Ascending aorta (tissue), 2 donors: ENCODE measurements around the gene SYTL2. TPM values are rescaled to one million over a fixed set of nuclear protein-coding genes. Genes with fewer than 3 reads are reported as not detected.

Source experiments
- DNase-seq, 2 donors: peaks; one replicate each; pipeline ENCODE4 v3.0.0-alpha.2; 2019; ENCODE audit warnings: low spot score in 2 of 2
- H3K27ac ChIP-seq, 2 donors: fragments of 200-600 bp; sonication (generic); one replicate each; pipeline ENCODE4 v1.5.1; 2016 to 2017; ENCODE audit warnings: mild to moderate bottlenecking in 1 of 2
- H3K27me3 ChIP-seq: fragments of 200-600 bp; sonication (generic); one replicate; pipeline ENCODE4 v1.5.1; 2017
- H3K36me3 ChIP-seq, 2 donors: fragments of 200-600 bp; sonication (generic); one replicate each; pipeline ENCODE4 v1.5.1; 2016
- H3K4me1 ChIP-seq, 2 donors: fragments of 200-600 bp; sonication (generic); one replicate each; pipeline ENCODE4 v1.5.1; 2016 to 2017; ENCODE audit warnings: mild to moderate bottlenecking in 1 of 2
- H3K4me3 ChIP-seq, 2 donors: fragments of 200-600 bp; sonication (generic); one replicate each; pipeline ENCODE4 v1.5.1; 2016 to 2017; ENCODE audit warnings: mild to moderate bottlenecking in 1 of 2
- H3K9me3 ChIP-seq, 2 donors: fragments of 200-600 bp; sonication (generic); one replicate each; pipeline ENCODE4 v1.5.1; 2016
- intact Hi-C: fragments of 100-400 bp; cut with DNase I; formaldehyde crosslinking; loops from one replicate; pipeline ENCODE4 v1.15.1; 2023
- total RNA-seq: library from RNA; depleted of rRNA; stranded (reverse); fragments of >200 nt; gene quantifications from one replicate; pipeline ENCODE4 v1.1.0, GENCODE V29; 2016
- TF ChIP-seq, protein P1 (sequence below), 3 experiments: fragments of 200-600 bp in 2 of 3; fragments of 450-650 bp in 1 of 3; sonication (generic) in 2 of 3; IDR thresholded peaks; one replicate each; pipeline ENCODE4 v1.5.1; 2016 to 2019; ENCODE audit warnings: antibody characterized with exemption in 3 of 3, mild to moderate bottlenecking in 1 of 3, moderate library complexity in 1 of 3

The SYTL2 gene
- total RNA-seq, 1 donor from 2014 or later = 151 TPM

DNA sequence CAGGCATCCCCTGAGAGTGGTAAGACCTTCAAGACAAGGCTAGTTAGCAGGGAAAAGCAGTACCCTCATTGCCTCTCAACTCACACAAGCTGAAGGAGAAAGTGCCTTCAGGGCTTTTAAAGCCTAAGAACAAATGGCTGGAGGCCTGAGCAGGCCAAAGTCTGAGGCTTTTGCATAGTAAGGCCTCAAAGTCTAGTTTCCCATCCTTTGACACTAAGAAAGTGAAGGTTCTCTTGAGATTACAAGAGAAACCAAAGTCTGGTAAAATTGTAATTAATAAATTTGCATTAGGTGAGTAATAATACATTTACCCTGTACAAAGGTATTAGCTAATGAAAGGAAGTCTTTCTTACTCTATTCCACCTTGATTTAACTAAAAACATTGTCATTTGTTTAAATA is 78.0 kb downstream of the SYTL2 start:
- TF ChIP-seq, protein P1, sequence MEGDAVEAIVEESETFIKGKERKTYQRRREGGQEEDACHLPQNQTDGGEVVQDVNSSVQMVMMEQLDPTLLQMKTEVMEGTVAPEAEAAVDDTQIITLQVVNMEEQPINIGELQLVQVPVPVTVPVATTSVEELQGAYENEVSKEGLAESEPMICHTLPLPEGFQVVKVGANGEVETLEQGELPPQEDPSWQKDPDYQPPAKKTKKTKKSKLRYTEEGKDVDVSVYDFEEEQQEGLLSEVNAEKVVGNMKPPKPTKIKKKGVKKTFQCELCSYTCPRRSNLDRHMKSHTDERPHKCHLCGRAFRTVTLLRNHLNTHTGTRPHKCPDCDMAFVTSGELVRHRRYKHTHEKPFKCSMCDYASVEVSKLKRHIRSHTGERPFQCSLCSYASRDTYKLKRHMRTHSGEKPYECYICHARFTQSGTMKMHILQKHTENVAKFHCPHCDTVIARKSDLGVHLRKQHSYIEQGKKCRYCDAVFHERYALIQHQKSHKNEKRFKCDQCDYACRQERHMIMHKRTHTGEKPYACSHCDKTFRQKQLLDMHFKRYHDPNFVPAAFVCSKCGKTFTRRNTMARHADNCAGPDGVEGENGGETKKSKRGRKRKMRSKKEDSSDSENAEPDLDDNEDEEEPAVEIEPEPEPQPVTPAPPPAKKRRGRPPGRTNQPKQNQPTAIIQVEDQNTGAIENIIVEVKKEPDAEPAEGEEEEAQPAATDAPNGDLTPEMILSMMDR (IDR thresholded peaks at IDR 0.05) = no peak
- no peaks in the 10 kb centered on the region for H3K36me3 ChIP-seq
- H3K4me3 ChIP-seq = no peak overlapping the region

GRCh38 chr11:85726381-85726780 is 84.6 kb downstream of the SYTL2 start:
- DNase-seq = no peak
- TF ChIP-seq, protein P1 (IDR thresholded peaks at IDR 0.05) = no peak
- H3K9me3 ChIP-seq = no peaks in the 10 kb centered on the region
- no peak overlapping the region for H3K4me3 ChIP-seq
- H3K27me3 ChIP-seq = no peaks in the 10 kb centered on the region
- no peaks in the 10 kb centered on the region for H3K4me1 ChIP-seq
- no peaks in the 10 kb centered on the region for H3K36me3 ChIP-seq
- intact Hi-C loops = no loop called here
- H3K27ac ChIP-seq = no peak overlapping the region

More for the DNA sequence above, 78.0 kb downstream of the SYTL2 start:
- H3K27me3 ChIP-seq = no peaks in the 10 kb centered on the region
- DNase-seq = no peak
- no peaks in the 10 kb centered on the region for H3K4me1 ChIP-seq
- H3K9me3 ChIP-seq = no peaks in the 10 kb centered on the region
- intact Hi-C loops = no loop called here
- no peak overlapping the region for H3K27ac ChIP-seq

- intact Hi-C loops = no loop called here
- Histone ChIP-seq H3K9me3 (no peaks in the 10 kb centered on the region), H3K27ac (no peak overlapping the region), H3K36me3 (no peaks in the 10 kb centered on the region), H3K4me1 (no peaks in the 10 kb centered on the region), H3K4me3 (no peak overlapping the region), H3K27me3 (no peaks in the 10 kb centered on the region)
- TF ChIP-seq, protein P1 (IDR thresholded peaks at IDR 0.05) = no peak
- DNase-seq = no peak
Measured at GRCh38 chr11:85725510-85726258, 85.3 kb downstream of the SYTL2 start.

DNA sequence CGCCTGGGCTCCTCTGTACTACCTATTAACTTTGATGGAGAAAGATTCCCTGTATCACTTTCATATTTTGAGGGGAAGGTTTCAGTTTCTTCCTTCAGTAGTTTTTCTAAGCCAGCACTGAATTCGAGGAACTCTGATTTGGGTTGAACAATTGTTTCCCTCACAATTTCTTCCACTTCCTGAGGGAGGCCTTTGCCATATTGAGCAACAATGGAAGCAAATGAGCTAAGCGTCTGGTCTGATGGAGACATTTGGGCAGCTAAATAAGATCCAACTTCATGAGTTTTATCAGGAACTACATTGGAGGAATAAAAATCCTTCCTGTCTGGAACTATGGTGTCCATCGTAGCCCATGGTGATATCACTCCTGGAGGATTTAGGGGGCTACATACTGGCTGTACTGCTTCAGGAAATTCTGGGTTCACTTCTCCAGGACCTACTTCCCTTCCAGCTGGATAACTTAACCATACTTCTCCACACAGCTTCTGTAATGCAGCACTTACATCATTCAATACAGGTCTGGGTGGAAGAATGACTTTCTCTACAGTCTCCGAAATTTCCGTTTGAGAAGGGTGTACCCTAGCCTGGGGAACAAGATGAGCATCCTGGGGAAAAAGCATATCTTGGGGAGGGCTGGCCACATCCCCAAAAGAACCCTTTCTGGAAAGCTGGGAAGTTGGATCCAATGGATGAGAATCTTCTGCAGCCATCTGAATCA is 86.0 kb downstream of the SYTL2 start:
- intact Hi-C loops = no loop called here
- Histone ChIP-seq H3K27me3 (no peaks in the 10 kb centered on the region), H3K4me1 (no peaks in the 10 kb centered on the region), H3K4me3 (no peak overlapping the region), H3K27ac (no peak overlapping the region), H3K9me3 (no peaks in the 10 kb centered on the region), H3K36me3 (no peaks in the 10 kb centered on the region)
- DNase-seq = no peak
- TF ChIP-seq, protein P1 (IDR thresholded peaks at IDR 0.05) = no peak

DNA sequence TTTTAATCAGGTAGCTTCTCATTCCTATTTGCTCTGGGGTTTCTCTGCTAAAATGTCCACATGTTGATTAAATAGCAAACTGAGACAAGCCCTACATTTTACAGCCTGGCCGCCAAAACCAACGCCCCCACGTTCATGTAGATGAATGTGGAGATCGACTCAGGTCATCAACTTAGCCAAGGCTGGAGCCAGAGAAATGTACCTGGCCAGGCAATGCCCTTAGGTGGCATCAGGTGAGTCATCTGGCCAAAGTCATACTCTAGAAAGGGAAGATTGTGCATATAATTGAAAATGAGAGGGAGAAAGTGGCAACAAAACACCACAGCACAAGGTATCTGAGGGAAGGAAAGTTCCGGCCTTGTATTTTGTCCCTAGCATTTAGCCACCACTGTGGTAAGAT is 87.9 kb downstream of the SYTL2 start:
- no peak overlapping the region for H3K4me3 ChIP-seq

More for the DNA sequence above, 87.9 kb downstream of the SYTL2 start:
- intact Hi-C loops = no loop called here
- no peak for DNase-seq
- TF ChIP-seq, protein P1 (IDR thresholded peaks at IDR 0.05) = no peak
- H3K4me1 ChIP-seq = peaks cover 0 to 8% of the 10 kb centered on the region in 2 donors
- no peak overlapping the region for H3K27ac ChIP-seq
- H3K9me3 ChIP-seq = no peaks in the 10 kb centered on the region
- no peaks in the 10 kb centered on the region for H3K36me3 ChIP-seq
- H3K27me3 ChIP-seq = no peaks in the 10 kb centered on the region
